Measurements from ENCODE around the gene BEX3. TPM values are rescaled to one million over a fixed set of nuclear protein-coding genes. Genes with fewer than 3 reads are reported as not detected.
"Not testable (repeated sequence)": the region's sequence is repeated elsewhere in the genome, so short reads cannot be mapped to it uniquely, and the experiment has no call there.

BEX3 gene
- 46.9 TPM for total RNA-seq

DNA sequence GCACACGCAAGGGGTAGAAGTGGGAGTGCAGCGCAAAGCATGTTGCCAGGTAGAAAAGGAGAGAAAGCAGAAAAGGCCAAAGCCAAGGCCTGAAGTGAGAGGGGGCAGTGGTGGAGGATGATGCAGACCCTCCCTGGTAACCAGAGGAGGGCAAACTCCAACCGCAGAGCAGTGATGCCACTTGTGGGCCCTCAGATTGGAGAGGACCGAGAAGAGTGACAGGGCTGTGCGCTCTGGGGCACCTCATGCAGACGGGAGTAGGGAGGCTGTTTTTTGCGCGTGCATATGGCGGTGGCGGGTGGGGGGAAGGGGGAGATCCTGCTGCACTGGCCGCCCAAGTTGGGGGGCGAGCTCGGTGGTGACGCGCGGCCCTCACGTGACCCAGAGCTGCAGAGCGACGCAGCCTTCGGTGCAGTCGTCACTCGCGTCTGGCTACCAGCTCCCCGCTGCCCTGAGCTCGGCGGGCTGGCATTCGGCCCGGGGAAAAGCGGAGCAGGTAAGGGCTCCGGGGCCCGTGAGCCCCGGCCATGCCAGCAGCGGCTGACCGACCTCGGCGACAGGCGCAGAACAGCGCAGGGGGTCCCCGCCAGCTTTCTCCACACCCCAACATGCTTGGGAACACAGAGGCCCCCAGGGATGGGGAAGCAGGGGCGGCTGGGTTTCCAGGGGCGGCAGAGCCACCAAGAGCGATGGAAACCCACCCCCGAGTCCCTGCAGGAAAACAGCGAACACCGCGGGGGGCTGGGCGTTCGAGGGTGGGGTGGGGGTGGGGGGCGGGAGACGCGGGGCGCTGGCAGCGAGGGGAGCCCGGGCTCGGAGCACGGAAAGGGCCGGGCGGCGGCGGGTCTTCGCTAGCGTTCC lies at the start of gene BEX3:
TSS of gene BEX3 (plus strand) at position 421 of the 861 bp plus-strand sequence. CDS start 984 bp downstream, outside the sequence.
- peak; percentile 50 for ATAC-seq

DNA sequence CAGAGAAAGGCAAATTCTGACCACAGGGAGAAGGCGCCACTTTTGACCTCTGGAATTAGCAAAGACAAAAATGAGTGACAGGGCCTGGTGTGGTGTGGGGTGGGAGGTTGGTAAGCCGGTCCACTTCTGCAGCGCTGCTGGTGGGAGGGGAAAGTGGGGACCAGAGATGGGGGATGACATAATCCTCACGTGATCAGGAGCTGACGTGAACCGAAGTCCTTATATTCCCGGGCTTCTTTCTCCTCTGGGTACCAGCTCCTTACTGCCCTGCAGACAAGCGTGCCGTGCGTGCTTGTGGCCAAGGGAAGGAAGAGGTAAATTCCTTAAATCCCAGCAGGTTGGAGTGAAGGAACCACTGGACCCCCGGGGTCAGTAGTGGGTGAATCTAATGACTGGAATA lies 46.3 kb upstream of the BEX3 start, which contains the start of gene TCEAL7:
TSS of gene TCEAL7 (plus strand) at position 249 of the 400 bp plus-strand sequence. CDS start 1,165 bp downstream, outside the sequence.
- ATAC-seq: no peak

DNA sequence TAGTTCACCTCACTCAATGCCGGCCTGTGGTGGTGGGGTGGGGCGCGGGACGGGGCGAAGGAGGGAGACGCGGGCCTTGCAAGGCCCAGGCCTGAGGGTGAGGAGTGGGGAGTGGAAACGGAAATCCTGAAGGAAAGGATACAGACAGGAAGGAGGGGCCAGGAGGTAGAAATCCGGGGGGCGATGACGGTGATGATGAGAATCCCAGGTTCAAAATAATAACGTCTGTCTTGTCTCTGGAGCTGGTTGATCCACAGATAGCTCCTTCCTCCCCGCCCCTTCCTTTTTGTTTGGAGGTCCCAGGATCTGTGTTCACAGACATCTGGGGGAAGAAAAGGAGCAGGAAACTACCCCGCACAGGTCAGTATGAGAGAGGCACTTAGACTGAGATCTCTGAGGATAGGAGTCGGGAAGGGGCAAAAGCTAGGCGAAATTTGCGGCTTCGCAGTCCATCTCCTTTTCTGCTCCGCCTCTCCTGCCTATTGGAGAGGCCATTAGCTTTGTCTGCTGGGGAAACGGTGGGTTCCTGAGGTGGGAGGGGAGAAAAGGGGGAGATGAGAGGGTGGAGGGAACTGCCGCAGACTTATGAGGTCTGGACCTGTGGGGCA lies 45.6 kb upstream of the BEX3 start:
- no peak for ATAC-seq

DNA sequence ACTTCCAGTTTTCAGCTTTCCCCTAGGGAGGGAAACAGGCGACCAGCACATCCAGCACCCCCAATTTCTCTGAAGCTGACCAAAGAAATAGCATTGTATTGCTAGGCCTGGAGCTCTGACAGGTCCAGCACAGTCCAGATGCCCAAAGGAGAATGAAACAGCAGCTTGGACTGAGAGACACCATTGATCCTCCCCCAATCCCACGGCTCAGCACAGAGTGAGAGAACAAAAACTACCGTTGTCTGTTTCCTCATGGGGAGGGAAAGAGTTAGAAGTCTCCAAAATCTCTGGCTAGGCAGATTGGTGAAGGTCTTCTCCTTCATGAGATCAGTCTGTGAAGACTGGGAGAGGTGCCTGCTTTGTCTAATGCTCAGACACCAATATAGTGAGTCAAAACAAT lies 37.7 kb upstream of the BEX3 start:
- no peak for ATAC-seq

DNA sequence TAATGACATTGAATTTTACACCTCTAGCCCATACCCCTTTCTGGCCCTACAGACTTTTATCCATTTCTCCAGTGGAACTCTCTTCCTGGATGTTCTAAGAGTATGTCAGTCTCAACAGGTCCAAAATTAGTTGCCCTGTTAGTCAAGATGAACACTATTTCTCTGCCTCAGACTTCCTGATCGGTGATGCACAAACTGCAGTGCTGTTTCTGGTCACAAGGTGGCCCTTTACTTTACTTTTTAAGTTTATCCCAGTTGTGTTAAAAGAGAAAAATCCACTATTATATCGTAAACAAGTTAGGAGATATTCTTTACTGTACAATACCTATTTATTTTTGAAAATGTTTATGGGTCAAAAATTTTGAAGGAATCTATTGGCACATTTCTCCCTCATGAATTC lies 33.2 kb upstream of the BEX3 start:
- peak; percentile 50 for ATAC-seq

DNA sequence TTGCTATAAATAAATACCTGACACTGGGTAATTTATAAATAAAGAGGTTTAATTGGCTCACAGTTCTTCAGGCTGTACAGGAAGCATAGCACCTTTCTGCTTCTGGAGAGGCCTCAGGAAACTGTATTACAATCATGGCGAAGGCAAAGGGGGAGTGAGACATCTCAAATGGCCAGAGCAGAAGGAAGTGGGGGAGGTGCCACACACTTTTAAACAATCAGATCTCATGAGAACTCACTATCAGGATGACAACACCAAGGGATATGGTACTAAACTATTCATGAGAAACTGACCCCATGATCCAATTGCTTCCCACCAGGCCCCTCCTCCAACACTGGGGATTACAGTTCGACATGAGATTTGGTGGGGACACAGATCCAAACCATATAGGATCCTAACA lies 31.7 kb upstream of the BEX3 start:
- no peak for ATAC-seq

DNA sequence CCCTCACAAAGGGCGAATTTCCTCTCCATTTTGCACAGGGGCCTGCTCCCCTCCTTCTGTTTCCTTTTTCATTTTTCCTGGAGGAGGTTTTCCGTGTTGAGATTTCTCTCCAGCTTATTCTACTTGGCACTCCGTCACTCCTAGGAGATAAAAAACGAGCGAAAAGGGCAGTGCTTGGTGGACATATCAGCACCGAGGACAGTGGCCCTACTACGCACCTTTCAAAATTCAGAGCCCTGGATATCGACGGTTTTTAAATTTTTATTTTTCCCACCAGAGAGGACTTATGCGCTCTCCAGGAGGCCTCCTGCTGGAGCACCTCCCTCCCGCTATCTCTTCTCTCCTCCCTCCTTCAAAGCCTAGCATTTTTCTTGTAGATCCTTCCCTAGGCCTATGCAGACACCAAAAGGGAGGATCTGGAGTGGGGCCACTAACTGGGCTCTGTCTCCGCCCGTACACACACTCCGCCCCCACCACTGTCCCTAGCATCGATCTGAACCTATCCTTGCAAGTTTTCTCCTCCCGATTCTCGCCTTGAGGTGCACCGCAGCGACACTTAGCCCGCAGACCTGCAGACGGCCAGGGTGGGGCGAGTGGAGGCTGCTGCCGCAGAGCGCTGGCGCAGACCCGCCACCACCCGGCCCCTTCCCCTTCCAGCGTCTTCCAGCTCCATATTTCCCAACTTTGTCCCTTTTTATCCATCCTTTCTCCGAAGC lies 28.5 kb upstream of the BEX3 start:
- no peak for ATAC-seq

DNA sequence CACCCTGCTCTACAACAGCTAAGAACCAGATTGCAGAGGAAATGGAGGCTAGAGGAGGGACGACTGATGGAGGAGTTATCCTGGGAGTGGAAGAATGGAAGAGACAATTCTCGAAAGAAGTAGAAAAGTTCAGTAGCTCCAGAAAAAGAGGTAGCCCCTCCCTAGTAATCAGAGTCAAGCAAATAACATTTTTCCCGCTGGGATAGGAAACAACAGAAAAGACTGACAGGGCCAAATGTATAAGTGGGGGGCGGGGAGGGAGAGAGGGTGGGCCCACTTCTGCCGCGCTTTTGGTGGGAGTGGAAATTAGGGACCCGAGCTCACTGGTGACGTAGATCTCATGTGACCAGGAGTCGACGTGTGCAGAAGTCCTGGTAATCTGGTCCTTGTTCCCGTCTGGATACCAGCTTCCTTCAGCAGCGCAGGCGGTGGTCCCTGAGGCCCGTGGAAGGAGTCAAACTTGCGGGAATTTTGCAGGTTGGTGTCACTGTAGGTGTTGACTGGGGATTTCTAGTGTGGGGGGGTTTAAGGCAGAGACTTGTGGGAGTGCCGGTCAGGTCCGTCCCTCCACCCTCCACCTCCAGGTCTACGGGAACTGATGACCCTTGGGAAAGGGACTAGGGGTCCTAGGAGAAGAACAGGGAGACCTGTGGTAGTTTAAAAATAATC lies 20.1 kb upstream of the BEX3 start, which contains the start of gene TCEAL9:
TSS of gene TCEAL9 (plus strand) at position 377 of the 669 bp plus-strand sequence. CDS start 1,179 bp downstream, outside the sequence.
- ATAC-seq: peak; percentile 67

DNA sequence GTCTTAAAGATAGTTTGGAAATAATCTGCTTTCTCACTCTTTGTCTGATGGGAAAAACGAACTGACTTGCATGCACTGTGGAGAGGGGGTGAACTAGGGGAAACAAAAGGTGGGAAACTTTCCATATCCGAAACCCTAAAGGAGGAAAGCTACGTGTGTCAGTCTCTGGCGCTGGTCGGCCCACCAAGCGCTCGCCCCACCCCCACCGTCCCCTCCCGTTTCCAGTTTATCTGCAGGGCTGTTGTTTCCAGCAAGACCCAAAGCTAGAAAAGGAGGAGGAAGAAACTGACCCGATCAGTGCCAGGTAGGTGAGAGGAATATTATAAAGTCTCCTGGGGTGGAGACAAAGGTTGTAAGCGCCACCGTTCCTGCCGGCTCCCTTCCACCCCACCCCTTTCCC lies 19.5 kb upstream of the BEX3 start:
- peak; percentile 15 for ATAC-seq

DNA sequence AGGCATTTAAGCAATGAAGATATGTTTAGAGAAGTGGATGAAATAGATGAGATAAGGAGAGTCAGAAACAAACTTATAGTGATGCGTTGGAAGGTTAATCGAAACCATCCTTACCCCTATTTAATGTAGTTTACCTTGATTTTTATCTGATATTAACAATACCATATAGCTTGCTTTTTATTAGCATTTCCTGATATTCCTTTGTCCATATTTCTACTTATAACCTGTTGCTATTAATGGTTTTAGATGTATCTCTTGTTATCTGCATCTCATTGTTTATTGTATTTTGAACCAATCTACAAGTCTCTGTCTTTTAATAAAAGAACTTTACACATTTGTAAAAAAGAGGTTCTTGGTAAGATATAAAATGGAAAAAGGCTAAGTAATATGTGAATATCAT lies 18.5 kb upstream of the BEX3 start:
- no peak for ATAC-seq

DNA sequence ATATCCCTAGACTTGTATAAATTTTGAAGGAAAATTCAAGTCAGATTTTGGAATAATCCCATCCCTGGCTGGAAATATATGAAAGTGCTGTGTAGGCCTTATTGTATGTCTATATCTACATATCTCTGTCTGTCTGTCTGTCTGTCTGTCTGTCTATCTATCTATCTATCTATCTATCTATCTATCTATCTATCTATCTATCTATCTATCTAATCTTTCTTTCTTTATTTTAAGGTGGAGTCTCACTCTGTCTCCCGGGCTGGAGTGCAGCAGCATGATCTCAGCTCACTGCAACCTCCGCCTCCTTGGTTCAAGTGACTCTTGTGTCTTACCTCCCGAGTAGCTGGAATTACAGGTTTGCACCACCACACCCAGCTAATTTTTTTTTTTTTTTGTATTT lies 16.7 kb upstream of the BEX3 start:
- ATAC-seq: not testable (repeated sequence)

DNA sequence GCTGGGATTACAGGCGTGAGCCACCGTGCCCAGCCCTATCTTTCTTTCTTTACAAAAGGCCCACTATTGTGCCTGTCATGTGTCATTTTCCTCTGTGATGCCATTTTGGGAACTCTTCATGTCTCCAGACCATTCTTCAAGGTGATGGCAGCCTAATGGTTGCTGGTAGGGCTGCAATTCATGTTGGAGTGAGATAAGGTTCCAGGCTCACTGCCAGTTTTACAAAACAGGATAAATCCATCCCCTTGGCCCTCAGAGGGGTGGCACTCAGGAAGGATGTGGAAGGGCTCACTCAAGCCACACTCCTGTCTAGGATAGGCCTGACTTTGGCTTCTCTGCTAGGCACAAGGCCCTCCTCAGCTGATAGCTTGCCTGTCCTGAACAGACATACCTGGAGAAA lies 16.2 kb upstream of the BEX3 start:
- ATAC-seq: no peak

DNA sequence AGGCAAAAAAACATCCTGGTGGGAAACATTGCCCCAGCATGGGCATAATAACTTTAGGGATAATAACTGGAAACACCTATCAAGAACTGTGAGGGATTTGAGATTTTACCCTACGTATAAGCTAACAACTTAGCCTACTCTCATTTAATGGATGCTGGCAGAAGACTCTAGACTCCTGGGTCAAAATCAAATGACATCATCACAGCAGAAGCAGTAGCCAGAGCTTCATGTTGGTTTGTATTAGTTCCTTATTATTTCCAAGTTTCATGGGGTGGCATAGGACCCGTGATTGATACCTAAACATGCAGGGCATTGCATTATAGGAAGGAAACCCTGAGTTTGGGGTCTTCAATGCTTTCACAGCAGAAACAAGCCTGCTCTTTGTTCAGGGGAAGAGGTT lies 15.4 kb upstream of the BEX3 start:
- no peak for ATAC-seq

DNA sequence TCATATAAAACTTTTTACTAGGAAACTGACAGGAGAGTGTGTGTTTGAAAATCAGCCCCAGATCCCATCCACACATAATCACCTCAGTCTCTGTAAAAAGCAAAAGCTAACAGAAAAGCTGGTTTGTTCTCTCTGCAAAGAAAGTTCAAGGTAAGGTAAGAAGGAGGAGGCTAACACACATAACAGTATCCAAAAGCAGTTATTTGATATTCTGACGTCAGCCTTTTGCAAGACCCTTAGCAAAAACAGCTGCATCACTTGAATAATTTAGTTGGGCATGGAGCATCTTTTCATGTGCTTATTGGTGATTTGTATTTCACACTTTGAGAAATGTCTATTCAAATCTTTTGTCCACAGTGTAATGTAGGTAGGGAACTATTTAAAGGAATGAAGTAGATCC lies 14.5 kb upstream of the BEX3 start:
- no peak for ATAC-seq

DNA sequence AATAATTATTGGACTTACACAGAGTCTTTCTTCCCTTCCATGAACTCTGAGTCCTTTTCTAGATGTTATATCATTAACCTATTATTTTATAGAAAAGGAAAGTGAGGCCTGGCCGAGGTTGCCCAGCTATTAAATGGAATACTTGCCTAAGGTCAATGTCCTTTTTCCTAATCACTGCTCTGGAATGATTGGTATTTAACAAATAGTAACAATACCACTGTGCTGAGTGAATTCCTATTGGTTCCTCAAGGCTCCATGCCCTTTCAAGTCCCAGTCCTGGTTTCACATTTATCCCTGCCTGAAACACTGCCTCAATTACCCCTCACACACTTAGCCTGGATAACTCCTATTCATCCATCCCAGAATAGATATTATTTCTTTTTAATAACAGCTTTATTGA lies 13.9 kb upstream of the BEX3 start:
- no peak for ATAC-seq

DNA sequence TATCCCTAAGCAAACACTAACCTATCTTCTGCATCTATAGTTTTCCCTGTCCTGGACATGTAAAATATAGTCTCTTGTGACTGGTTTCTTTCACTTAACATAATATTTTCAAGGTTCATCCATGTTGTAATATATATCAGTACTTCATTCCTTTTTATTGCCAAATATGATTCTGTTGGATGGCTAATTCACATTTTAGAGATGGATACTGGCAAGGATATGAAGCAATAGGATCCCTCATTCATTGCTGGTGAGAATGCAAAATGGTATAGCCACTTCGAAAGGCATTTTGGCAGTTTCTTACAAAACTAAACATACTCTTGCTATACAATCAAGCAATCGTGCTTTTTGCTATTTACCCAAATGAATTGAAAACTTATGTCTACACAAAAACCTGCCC lies 13.3 kb upstream of the BEX3 start:
- no peak for ATAC-seq

DNA sequence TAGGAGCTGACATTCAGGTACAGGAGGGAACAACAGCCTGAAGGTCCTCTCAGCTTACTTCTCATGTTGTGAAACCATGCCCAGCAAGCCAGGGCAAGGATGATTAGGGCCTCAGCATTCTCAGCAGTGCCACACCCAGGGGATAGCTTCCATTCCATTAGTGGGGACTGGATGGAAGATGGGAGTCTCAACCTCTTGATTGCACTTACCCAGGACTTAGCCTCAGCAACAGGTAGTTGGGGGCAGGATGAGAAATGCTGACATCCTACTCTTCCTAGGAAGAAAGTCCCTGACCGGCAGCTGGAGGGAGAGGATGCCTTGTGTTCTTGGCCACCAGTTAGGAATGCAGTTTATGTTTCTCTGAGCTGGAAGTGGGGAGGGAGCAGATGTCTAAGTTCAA lies 8.8 kb upstream of the BEX3 start:
- ATAC-seq: peak; percentile 59

DNA sequence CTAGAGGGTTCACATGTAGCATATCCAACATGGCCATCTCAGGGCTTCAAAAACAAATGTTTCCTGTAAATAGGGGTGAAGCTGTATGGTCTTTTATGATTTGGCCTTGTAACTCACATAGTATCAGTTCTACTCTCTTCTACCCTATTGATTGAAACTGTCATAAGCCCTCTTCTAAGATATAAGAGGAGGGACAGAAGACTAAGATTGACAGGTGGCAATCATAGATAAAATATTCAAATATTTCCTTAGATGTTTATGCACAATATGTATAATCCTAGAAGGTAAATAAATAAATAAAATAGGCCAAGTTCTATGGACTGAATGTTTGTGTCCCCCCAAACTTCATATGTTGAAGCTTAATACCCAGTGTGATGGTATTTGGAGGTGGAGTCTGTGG lies 6.9 kb upstream of the BEX3 start:
- ATAC-seq: no peak

DNA sequence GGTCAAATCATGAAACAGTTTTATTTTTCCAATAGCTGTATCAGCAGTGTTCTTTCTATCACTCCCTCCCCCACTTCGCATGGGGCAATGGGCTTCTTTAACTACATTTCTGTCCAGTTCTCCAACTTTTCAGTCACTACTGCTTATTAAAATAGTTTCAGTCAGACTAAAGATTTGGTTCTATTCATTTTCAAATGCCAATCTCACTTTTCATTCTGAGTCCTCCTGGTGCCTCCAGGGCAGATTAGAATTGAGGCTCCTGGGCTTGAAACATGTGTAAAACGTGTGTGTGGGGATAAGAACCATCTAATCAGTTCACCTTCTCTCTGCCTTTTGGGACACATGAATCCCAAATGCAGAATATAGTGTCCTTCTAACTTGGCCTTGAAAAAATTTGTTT lies 3.5 kb upstream of the BEX3 start:
- ATAC-seq: no peak

DNA sequence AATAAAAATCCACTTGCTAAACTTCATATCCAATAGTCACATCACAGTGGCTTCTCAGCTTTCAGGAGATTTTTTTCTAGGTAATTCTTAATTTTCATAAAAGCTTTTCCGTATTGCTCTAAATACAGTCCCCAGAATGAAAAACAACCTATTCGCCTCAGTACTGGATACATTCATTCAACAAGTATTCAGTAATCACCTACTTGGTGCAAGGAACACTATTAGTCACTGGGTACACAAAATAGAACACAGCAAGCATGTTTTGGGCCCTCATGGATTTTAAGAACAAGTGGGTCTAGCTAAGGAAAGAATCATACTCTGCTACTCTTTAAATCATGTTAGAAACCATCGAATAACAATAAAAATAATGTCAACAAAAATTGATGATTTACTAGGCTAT lies 2.8 kb upstream of the BEX3 start:
- ATAC-seq: no peak

DNA sequence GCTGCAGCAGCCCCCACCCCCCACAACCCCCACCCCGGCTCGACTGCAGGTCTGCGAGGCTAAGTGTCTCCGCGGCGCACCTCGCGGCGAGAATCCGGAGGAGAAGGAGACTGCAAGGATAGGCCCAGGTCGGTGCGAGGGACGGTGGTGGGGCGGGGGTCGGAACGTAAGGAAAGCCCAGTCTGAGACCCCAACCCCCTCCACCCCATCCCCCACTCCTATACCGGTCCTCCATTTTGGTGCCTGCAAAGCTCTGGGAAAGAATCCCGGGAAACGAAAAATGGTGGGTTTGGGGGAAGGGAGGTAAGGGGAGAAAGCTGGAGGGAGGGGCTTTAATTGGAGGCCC lies 614 bp downstream of the BEX3 start:
- ATAC-seq: peak; percentile 20

DNA sequence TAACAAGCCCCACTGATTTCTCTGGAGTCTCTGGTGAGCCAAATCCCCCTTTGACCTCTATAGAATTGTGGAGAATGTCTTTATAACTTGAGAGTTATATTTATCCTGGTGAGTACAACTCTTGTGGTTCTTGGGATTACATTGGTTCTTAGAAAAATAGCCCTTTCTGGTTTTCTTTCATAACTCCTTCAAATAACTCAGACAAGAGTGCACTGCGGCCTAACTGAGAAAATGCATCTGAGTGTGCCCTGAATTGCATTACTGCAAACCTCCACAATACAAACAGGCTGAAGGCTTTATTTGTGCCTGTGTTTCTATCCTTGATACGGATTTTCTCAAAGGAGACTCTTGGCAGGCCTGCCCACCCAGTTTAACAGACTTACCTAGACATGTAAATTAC lies 2.7 kb downstream of the BEX3 start:
- ATAC-seq: no peak

DNA sequence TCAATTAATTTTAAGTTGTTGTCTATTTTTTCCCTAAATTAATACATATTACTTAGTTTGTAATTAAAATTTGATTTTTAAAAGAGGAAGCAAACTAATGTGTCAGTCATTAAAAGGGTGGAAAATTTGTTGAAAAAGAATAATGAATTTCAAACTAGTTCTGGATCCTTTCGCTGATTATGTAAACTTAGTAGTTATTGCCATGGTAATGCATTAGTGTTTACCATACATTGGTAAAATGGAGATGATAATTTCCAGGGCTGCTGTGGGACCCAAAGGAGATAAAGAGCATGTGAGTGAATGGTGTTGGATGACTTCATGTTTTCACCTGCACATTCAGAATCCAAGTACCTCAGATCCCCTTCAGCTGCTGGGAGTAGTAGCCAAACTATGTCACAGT lies 6.5 kb downstream of the BEX3 start:
- no peak for ATAC-seq

Data from esophagus mucosa (tissue), 1 donor.